ENCODE measurements around the gene NT5C3B. TPM values are rescaled to one million over a fixed set of nuclear protein-coding genes. Genes with fewer than 3 reads are reported as not detected.
"Not testable (repeated sequence)": the region's sequence is repeated elsewhere in the genome, so short reads cannot be mapped to it uniquely, and the experiment has no call there.

NT5C3B gene
- 36.0 TPM for polyA plus RNA-seq (2012; ENCODE audit: missing spikeins)

DNA sequence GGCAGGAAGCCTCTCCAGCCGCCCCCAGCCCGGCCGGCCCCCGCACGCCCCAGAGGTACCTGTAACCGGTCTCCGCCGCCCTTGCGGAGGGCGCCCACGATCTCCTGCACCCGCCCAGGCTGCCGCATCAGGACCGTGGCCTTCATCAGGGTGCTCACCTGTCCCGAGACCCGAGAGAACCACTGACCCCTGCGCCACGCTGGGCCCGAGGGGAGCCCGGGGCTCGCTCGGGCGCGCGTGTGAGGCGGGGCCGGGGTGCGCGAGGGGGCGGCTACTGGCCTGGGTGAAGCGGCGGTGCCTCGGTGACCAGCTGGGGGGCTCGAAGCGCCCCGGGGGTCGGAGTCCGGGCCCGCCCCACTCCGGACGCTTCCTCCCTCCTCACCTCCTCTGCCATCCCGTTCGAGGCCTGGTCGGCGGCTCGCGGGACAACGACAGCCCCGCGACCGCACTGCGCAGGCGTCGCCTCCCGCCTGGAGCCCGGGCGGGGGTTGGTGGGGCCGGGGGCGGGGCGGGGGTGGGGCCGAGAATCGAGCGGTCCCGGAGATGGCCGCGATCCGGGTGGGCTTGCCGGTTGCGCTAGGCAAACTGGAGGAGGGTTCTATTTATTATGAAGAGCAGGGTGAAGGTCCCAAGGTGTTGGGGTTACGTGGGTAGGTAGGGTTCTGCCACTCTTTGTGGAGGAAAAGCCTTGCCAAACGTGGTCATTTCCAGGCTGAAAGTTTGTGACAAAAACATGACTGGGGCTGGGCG, at the start of gene NT5C3B:
TSS of gene NT5C3B (minus strand) at position 433 of the 750 bp plus-strand sequence. CDS start at position 394, 39 bp downstream.
- TF ChIP-seq POLR2AphosphoS5 (IDR thresholded peaks at IDR 0.05; ENCODE audit: low read depth, low read length): no peak
- TF ChIP-seq POLR2A (IDR thresholded peaks at IDR 0.05; ENCODE audit: low read depth, low read length): peak; percentile 49; the same call in 1 of the 2 replicates
- DNase-seq (ENCODE audit: insufficient read length) (peak; percentile 85), FAIRE-seq (peak; percentile 40)

DNA sequence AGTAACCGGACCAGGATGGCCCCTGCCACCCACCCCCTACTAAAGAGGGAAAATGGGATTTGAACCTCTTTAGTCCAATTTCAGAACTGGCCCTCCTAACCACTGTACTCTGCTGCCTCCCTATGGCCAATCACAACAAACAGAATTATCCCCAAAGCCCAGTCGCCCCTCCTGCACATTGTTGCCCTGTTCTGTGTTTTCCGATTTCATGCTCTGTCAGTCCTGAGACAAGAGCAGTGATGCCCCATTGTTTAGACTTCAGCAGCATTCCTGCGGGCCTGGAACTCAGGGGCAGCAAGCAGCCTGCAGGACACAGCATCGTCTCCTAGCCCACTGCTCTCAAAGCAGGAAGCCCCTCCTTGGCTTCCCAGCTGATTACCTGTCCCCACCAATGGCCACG, 49.7 kb upstream of the NT5C3B start:
- FAIRE-seq (no peak), DNase-seq (ENCODE audit: insufficient read length) (no peak)
- TF ChIP-seq TAF1 (IDR thresholded peaks at IDR 0.05; ENCODE audit: borderline replicate concordance, low read depth, low read length) (no peak), POLR2A (IDR thresholded peaks at IDR 0.05; ENCODE audit: low read depth, low read length) (no peak), POLR2AphosphoS5 (IDR thresholded peaks at IDR 0.05; ENCODE audit: low read depth, low read length) (no peak)

- TF ChIP-seq POLR2A (IDR thresholded peaks at IDR 0.05; ENCODE audit: low read depth, low read length) (no peak), POLR2AphosphoS5 (IDR thresholded peaks at IDR 0.05; ENCODE audit: low read depth, low read length) (no peak), TAF1 (IDR thresholded peaks at IDR 0.05; ENCODE audit: borderline replicate concordance, low read depth, low read length) (no peak)
- FAIRE-seq (no peak), DNase-seq (ENCODE audit: insufficient read length) (no peak)
These were observed 46.7 kb upstream of the NT5C3B start for GRCh38 chr17:41882756-41883155.

- DNase-seq (ENCODE audit: insufficient read length) (no peak), FAIRE-seq (no peak)
- no peak for TF ChIP-seq TAF1 (IDR thresholded peaks at IDR 0.05; ENCODE audit: borderline replicate concordance, low read depth, low read length)
- no peak for TF ChIP-seq POLR2AphosphoS5 (IDR thresholded peaks at IDR 0.05; ENCODE audit: low read depth, low read length)
- no peak for TF ChIP-seq POLR2A (IDR thresholded peaks at IDR 0.05; ENCODE audit: low read depth, low read length)
These were observed 44.1 kb upstream of the NT5C3B start for GRCh38 chr17:41880130-41880529.

DNA sequence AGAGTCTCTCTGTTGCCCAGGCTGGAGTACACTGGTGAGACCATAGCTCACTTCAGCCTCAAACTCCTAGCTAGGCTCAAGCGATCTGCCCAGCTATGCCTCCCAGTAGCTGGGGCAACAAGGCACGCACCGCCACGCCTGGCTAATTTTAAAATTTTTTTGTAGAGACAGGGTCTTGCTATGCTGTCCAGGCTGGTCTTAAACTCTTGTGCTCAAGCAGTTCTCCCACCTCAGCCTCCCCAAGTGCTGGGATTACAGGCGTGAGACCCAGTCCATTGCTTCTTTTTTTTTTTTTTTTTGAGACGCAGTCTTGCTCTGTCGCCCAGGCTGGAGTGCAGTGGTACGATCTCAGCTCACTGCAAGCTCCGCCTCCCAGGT, 38.2 kb upstream of the NT5C3B start:
- DNase-seq (ENCODE audit: insufficient read length); FAIRE-seq: not testable (repeated sequence)

DNA sequence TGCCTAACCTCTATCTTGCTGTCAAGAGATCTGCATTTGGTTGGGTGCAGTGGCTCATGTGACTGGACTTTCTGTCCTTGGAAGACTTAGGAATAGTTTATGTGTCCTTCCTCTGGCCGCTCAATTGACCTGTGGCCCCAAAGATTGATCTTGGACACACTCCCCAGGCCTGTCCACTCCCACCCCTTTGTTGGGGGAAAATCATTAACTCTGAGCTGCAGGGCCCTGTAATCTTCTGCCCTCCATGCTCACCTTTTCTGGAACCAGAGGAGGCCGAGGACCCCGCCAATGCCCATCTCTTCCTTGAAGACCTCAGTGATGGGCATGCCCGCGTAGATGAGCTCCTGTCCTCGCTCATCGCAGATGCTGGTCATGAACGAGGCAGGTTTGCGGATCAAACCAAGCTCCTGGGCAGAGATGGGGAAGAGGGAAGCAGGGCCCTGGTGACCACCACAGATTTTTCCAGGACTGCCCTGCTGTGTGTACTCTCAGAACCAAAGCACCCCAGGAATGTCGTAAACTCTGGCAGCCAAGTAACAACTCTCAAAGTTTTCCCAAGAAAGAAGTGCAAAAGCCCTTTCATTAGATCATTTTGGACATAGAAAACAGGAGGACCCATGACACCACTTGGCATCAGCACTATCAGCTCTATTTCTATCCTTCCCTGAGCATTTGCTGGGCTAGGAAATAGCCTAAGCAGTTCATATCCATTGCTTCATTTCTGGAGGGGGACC, 37.7 kb upstream of the NT5C3B start:
- TF ChIP-seq TAF1 (IDR thresholded peaks at IDR 0.05; ENCODE audit: borderline replicate concordance, low read depth, low read length): no peak
- no peak for TF ChIP-seq POLR2AphosphoS5 (IDR thresholded peaks at IDR 0.05; ENCODE audit: low read depth, low read length)
- TF ChIP-seq POLR2A (IDR thresholded peaks at IDR 0.05; ENCODE audit: low read depth, low read length): no peak
- no peak for FAIRE-seq
- DNase-seq (ENCODE audit: insufficient read length): no peak

GRCh38 chr17:41871789-41872188, 35.8 kb upstream of the NT5C3B start:
- no peak for FAIRE-seq
- DNase-seq (ENCODE audit: insufficient read length): no peak
- no peak for TF ChIP-seq TAF1 (IDR thresholded peaks at IDR 0.05; ENCODE audit: borderline replicate concordance, low read depth, low read length)
- no peak for TF ChIP-seq POLR2AphosphoS5 (IDR thresholded peaks at IDR 0.05; ENCODE audit: low read depth, low read length)
- no peak for TF ChIP-seq POLR2A (IDR thresholded peaks at IDR 0.05; ENCODE audit: low read depth, low read length)

DNA sequence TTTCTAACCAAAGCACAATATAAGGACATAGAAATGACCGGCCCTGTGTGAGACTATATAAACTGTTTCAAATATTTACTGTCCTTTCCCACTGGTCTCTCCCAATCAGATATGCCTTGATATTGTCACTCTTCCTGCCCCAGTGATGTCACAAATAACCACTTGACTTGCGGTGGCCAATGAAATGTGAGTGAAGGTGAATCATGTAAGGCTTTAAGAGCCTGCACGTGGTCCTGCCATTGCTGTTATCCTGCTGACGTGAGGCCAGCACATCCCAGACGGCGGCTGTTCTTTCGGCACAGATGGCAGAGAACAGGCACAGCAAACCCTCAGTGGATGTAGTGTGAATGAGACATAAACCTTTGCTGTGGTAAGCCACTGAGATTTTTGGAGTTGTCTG, 34.6 kb upstream of the NT5C3B start:
- DNase-seq (ENCODE audit: insufficient read length) (no peak), FAIRE-seq (no peak)
- TF ChIP-seq POLR2AphosphoS5 (IDR thresholded peaks at IDR 0.05; ENCODE audit: low read depth, low read length) (no peak), TAF1 (IDR thresholded peaks at IDR 0.05; ENCODE audit: borderline replicate concordance, low read depth, low read length) (no peak), POLR2A (IDR thresholded peaks at IDR 0.05; ENCODE audit: low read depth, low read length) (no peak)

GRCh38 chr17:41870097-41870496, 34.1 kb upstream of the NT5C3B start:
- TF ChIP-seq POLR2A (IDR thresholded peaks at IDR 0.05; ENCODE audit: low read depth, low read length): no peak
- no peak for TF ChIP-seq POLR2AphosphoS5 (IDR thresholded peaks at IDR 0.05; ENCODE audit: low read depth, low read length)
- TF ChIP-seq TAF1 (IDR thresholded peaks at IDR 0.05; ENCODE audit: borderline replicate concordance, low read depth, low read length): no peak
- DNase-seq (ENCODE audit: insufficient read length) (no peak), FAIRE-seq (no peak)

DNA sequence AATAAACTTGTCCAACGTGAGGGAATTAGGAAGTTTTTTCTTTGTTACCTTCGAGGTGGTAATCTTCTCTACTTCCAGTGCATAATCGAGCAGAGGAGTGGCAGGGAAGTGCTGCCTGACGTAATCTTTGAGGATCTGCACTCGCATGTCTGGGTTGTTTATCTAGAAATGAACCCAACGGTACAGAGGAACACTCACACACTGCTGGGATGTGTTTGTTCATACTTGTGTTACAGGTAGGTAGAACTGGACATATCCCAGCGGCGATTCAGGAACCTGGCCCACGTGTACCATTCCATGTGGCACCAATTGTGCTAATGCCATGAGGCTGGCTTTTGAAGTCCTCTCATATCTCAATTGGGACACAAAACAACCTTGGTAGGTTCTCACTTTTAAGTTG, 33.4 kb upstream of the NT5C3B start:
- TF ChIP-seq POLR2A (IDR thresholded peaks at IDR 0.05; ENCODE audit: low read depth, low read length): no peak
- no peak for TF ChIP-seq TAF1 (IDR thresholded peaks at IDR 0.05; ENCODE audit: borderline replicate concordance, low read depth, low read length)
- no peak for TF ChIP-seq POLR2AphosphoS5 (IDR thresholded peaks at IDR 0.05; ENCODE audit: low read depth, low read length)
- FAIRE-seq (no peak), DNase-seq (ENCODE audit: insufficient read length) (no peak)

DNA sequence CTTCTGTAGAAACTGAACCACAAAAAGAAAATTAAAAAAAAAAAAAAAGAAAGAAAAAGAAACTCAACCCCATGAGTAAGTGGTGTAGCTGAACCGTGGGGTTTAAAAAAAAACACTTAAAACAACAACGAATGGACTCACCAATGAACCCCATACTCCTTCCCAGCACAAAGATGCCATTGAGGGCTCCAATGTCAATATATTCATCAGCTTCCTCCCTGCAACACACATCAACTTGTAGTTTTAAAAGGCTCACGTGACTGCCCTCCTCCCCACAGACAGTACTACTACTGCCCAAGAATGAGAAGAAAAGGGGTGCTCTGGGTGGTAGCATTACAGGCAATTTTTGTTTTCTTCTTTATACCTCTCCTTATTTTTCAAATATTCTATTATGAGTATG, 32.5 kb upstream of the NT5C3B start:
- TF ChIP-seq TAF1 (IDR thresholded peaks at IDR 0.05; ENCODE audit: borderline replicate concordance, low read depth, low read length) (no peak), POLR2A (IDR thresholded peaks at IDR 0.05; ENCODE audit: low read depth, low read length) (no peak), POLR2AphosphoS5 (IDR thresholded peaks at IDR 0.05; ENCODE audit: low read depth, low read length) (no peak)
- DNase-seq (ENCODE audit: insufficient read length): no peak
- no peak for FAIRE-seq

- DNase-seq (ENCODE audit: insufficient read length) (no peak), FAIRE-seq (no peak)
- TF ChIP-seq POLR2AphosphoS5 (IDR thresholded peaks at IDR 0.05; ENCODE audit: low read depth, low read length): no peak; the same call in 1 of the 2 replicates
- peak; percentile 58; the same call in 1 of the 2 replicates for TF ChIP-seq POLR2A (IDR thresholded peaks at IDR 0.05; ENCODE audit: low read depth, low read length)
These were observed 29.5 kb upstream of the NT5C3B start for GRCh38 chr17:41865596-41865893.
